ENCODE results near the gene FAM118B.

DNA sequence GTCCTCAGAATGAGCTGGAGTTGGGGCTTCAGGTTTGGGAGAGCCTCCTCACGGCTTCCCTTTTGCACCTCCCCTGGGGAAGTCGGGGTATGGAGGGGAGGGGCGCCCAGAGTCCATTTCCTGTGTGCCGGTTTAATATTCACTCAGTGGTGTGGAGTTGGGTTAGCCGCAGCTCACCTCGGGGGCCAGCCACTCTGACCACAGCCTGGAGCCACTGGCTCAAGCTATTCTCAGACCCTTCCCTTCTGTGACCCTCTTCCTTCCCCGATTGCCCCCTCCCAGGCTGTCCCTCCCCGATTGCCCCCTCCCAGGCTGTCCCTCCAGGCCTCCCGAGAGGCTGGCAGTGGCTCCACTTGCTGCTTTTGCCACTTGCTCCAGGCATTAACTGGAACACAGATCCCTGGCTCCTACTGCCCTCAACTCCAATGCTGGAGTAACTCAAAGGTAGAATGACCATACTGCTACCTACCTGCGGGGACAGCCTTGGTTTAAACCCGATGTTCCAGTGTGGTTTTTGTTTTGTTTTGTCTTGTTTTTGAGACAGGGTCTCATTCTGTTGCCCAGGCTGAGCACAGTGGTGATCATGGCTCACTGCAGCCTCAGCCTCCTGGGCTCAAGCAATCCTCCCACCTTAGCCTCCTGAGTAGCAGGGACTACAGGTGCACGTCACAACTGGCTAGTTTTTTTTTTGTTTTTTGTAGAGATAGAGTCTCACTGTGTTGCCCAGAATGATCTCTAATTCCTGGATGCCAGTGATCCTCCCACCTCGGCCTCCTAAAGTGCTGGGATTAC lies 29.4 kb upstream of the FAM118B start:
- no peak for TF ChIP-seq POLR2AphosphoS5 (IDR thresholded peaks at IDR 0.05)
- TF ChIP-seq, protein P1, sequence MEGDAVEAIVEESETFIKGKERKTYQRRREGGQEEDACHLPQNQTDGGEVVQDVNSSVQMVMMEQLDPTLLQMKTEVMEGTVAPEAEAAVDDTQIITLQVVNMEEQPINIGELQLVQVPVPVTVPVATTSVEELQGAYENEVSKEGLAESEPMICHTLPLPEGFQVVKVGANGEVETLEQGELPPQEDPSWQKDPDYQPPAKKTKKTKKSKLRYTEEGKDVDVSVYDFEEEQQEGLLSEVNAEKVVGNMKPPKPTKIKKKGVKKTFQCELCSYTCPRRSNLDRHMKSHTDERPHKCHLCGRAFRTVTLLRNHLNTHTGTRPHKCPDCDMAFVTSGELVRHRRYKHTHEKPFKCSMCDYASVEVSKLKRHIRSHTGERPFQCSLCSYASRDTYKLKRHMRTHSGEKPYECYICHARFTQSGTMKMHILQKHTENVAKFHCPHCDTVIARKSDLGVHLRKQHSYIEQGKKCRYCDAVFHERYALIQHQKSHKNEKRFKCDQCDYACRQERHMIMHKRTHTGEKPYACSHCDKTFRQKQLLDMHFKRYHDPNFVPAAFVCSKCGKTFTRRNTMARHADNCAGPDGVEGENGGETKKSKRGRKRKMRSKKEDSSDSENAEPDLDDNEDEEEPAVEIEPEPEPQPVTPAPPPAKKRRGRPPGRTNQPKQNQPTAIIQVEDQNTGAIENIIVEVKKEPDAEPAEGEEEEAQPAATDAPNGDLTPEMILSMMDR (IDR thresholded peaks at IDR 0.05), result no peak
